Esophagus squamous epithelium (tissue), 5 donors: Measurements from ENCODE around the gene EMD. TPM values are rescaled to one million over a fixed set of nuclear protein-coding genes. Genes with fewer than 3 reads are reported as not detected.

ENCODE experiments used
- DNase-seq: peaks from one replicate; lab custom pipeline; 2025; lab: John Stamatoyannopoulos, UW
- H3K27ac ChIP-seq, 4 donors: fragments of 200-600 bp; sonication (generic); one replicate each; pipeline ENCODE4 v1.5.1; 2016 to 2019; ENCODE audit warnings: mild to moderate bottlenecking in 1 of 4
- H3K27me3 ChIP-seq, 4 donors: fragments of 200-600 bp; sonication (generic); 1 replicate in 3 of 4; 2 replicates in 1 of 4; pipeline versions ENCODE4 v1.5.1 to v1.6.0; 2017 to 2021; ENCODE audit warnings: antibody characterized with exemption in 1 of 4
- H3K36me3 ChIP-seq, 3 donors: fragments of 200-600 bp; sonication (generic); one replicate each; pipeline ENCODE4 v1.5.1; 2016 to 2019
- H3K4me1 ChIP-seq, 3 donors: fragments of 200-600 bp; sonication (generic); one replicate each; pipeline ENCODE4 v1.5.1; 2017 to 2019
- H3K4me3 ChIP-seq, 4 donors: fragments of 200-600 bp; sonication (generic); 1 replicate in 3 of 4; 2 replicates in 1 of 4; pipeline ENCODE4 v1.5.1; 2016 to 2019; ENCODE audit warnings: mild to moderate bottlenecking in 2 of 4, moderate library complexity in 1 of 4
- H3K9me3 ChIP-seq, 3 donors: fragments of 200-600 bp; sonication (generic); one replicate each; pipeline ENCODE4 v1.5.1; 2016 to 2019
- POLR2A ChIP-seq, 4 donors: fragments of 450-650 bp; IDR thresholded peaks; one replicate each; pipeline ENCODE4 v1.6.1; 2017; ENCODE audit warnings: antibody characterized with exemption in 4 of 4, mild to moderate bottlenecking in 4 of 4, moderate library complexity in 3 of 4
- WGBS, 2 donors: methylation state at CpG; one replicate each; pipeline ENCODE4 v1.1.5; 2018; 5-methylcytosine and 5-hydroxymethylcytosine counted together
- intact Hi-C: fragments of 100-400 bp; cut with DNase I; formaldehyde crosslinking; loops from one replicate; pipeline ENCODE4 v1.15.0; 2022
- total RNA-seq, 4 donors: library from RNA; depleted of rRNA; stranded (reverse); fragments of >200 nt; gene quantifications; one replicate each; pipeline ENCODE4 v1.1.0, GENCODE V29; 2016
- TF ChIP-seq, protein P1 (sequence below), 6 experiments: fragments of 450-650 bp in 4 of 6; fragments of 200-600 bp in 2 of 6; sonication (generic) in 2 of 6; IDR thresholded peaks; one replicate each; pipeline ENCODE4 v1.5.1; 2016 to 2019; ENCODE audit warnings: antibody characterized with exemption in 6 of 6, mild to moderate bottlenecking in 4 of 6, moderate library complexity in 4 of 6
- donor health status: DM: yes; HTN: yes; CAD: no.

EMD gene
- total RNA-seq, 4 donors from 2014 or later = 12.7 to 50.1 (median 40.2) TPM

DNA sequence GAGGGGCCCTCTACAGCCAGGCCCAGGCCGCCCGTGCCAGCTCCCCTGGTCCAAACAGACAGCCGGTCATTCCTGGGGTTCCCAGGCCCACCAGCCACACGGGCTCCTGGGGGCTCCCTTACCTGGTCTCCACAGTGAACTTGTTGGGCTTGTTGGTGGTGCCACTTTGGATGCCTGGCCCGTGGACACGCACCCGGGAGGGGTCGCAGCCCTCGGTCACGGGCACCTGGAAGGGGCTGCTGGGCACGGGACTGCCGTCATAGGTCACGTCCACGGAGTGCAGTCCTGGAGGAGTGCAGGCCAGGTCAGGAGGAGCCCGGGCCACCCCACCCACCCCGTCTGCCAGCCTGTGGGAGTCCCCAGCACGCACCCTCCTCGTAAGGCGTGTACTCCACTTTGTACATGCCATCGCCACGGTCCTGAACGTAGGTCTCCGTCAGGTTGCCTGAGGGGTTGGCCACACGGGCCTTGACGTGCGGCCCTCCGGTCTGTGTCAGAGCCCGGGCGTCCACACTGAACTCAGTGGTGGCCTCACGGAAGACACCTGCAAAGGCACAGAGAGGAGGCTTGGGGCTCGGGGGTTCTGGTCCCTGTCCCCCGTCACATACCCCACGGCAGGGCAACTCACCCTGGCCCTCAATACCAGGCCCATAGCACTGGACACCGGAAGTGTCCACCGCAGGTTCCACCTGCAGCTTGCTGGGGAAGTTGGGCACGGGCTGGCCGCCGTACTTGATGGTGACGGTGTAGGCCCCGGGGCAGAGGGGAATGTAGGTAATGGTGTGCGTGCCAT lies 19.5 kb upstream of the EMD start:
- DNase-seq = no peak
- peaks cover 0 to 26% (median 0%) of the 10 kb centered on the region in 3 donors for H3K4me1 ChIP-seq
- peak overlapping the region in 3 of 4 donors; percentile 9 to 44 (median 30) for H3K27ac ChIP-seq
- no peaks in the 10 kb centered on the region for H3K9me3 ChIP-seq
- TF ChIP-seq, protein P1, sequence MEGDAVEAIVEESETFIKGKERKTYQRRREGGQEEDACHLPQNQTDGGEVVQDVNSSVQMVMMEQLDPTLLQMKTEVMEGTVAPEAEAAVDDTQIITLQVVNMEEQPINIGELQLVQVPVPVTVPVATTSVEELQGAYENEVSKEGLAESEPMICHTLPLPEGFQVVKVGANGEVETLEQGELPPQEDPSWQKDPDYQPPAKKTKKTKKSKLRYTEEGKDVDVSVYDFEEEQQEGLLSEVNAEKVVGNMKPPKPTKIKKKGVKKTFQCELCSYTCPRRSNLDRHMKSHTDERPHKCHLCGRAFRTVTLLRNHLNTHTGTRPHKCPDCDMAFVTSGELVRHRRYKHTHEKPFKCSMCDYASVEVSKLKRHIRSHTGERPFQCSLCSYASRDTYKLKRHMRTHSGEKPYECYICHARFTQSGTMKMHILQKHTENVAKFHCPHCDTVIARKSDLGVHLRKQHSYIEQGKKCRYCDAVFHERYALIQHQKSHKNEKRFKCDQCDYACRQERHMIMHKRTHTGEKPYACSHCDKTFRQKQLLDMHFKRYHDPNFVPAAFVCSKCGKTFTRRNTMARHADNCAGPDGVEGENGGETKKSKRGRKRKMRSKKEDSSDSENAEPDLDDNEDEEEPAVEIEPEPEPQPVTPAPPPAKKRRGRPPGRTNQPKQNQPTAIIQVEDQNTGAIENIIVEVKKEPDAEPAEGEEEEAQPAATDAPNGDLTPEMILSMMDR (IDR thresholded peaks at IDR 0.05) = no peak
- no peak for TF ChIP-seq POLR2A (IDR thresholded peaks at IDR 0.05)
- WGBS, 2 donors = no CpG with 5 or more reads among the region's 41 CpGs
- no peak overlapping the region for H3K4me3 ChIP-seq
- no peaks in the 10 kb centered on the region for H3K27me3 ChIP-seq
- peaks cover 35 to 96% (median 60%) of the 10 kb centered on the region in 3 donors for H3K36me3 ChIP-seq
- intact Hi-C loops = no loop called here

DNA sequence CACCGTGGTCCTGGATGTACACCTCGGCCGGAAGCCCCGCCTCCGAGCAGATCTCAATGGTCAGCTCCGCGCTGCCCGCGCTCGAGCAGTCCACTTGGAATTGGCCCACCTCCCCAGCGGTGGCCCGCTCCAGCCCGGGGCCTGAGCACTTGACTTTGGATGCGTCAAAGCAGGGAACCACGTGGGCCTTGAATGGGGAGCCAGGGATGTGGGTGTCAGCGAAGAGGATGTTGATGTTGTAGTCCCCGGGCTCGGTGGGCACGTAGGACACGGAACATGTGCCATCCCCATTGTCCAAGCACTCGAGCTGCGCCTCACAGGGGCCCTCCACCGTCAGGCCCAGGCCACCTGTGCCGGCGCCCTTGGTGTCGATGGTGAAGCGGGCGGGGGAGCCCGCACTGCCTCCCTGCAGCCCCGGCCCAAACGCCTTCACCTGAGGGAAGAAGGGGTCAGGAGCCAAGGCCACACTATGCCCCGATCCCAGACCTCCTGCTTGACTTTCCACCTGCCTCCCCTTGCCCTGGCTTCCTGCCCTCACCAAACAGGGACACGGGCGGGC lies 18.9 kb upstream of the EMD start:
- WGBS, 2 donors = 74% methylated on average over 18 of the region's 34 CpGs; no CpG with 5 or more reads in 1 of the 2 donors
- Histone ChIP-seq H3K27ac (peak overlapping the region in 2 of 4 donors; percentile 21 to 44), H3K4me3 (no peak overlapping the region), H3K4me1 (peaks cover 0 to 29% (median 0%) of the 10 kb centered on the region in 3 donors), H3K36me3 (peaks cover 37 to 96% (median 65%) of the 10 kb centered on the region in 3 donors), H3K9me3 (no peaks in the 10 kb centered on the region), H3K27me3 (no peaks in the 10 kb centered on the region)
- intact Hi-C loops = no loop called here
- TF ChIP-seq POLR2A (IDR thresholded peaks at IDR 0.05) = no peak
- TF ChIP-seq, protein P1 (IDR thresholded peaks at IDR 0.05) = no peak
- no peak for DNase-seq

DNA sequence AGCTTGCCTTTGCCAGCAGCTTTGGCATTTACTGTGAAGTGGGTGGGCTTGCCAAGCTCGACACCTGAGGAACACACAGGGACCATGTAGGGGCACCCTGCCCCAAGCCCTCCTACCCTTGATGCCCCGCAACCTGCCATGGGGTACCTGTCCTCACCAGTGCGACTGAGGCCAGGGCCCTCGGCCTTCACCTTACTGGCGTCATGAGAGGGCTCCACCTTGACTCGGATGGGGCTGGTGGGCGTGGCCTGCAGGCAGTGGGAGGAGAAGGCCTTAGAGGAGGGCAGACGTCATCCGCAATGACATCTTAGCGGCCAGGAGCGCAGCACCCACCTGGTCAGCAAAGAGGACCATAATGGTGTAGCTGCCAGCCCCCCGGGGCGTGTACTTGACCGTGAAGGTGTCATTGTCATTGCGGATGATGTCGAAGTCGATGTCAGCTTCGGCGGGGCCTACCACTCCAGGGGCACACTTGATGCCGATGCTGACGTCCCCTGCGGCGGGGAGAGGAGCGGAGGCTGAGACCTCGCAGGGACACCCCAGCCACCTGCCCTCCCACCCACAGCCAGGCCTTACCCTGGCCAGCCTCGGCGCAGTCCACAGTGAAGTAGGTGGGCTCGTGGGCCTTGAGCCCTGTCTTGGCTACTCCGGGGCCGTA lies 16.9 kb upstream of the EMD start:
- Histone ChIP-seq H3K27me3 (no peaks in the 10 kb centered on the region), H3K9me3 (no peaks in the 10 kb centered on the region), H3K36me3 (peaks cover 46 to 96% (median 67%) of the 10 kb centered on the region in 3 donors), H3K4me3 (no peak overlapping the region), H3K27ac (peak overlapping the region in 2 of 4 donors; percentile 36 to 39), H3K4me1 (peaks cover 0 to 49% (median 3%) of the 10 kb centered on the region in 3 donors)
- intact Hi-C loops = no loop called here
- TF ChIP-seq, protein P1 (IDR thresholded peaks at IDR 0.05) = no peak
- TF ChIP-seq POLR2A (IDR thresholded peaks at IDR 0.05) = no peak
- WGBS, 2 donors = 75 to 91% methylated on average over 5 to 11 of the region's 30 CpGs
- DNase-seq = no peak

DNA sequence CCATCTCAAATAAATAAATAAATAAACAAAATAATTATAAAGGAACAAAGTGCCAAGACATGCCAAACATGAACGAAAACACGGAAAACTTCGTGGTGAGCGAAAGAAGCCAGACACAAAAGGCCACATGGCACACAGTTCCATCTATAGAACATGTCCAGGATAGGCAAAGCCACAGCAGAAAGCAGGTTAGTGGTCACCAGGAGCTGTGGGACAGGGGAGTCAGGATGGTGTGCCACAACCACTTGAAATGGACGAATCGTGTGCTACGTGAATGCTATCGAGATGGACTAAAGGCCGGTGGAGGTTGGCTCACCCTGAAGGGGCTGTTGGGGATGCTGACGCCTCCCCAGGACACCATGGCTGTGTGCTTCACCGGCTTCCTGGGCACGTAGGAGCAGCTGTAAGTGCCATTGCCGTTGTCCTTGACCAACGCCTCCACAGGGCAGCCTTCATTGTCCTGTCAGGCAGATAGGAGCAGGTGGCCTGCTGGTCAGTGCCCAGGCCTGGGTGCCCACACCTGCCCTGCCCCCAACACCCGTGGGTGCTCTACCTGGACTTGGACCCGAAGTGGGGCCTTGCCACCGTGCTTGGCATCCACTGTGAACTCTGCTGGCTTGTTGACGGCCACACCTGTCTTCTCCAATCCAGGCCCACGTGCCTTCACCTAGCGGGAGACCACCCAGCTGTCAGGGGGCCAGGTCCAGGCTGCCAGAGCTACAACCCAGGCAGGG lies 15.2 kb upstream of the EMD start:
- no peaks in the 10 kb centered on the region for H3K27me3 ChIP-seq
- WGBS, 2 donors = 75 to 87% methylated on average over 4 to 11 of the region's 20 CpGs
- no peaks in the 10 kb centered on the region for H3K9me3 ChIP-seq
- H3K4me1 ChIP-seq = peaks cover 8 to 54% (median 15%) of the 10 kb centered on the region in 3 donors
- peaks cover 36 to 85% (median 52%) of the 10 kb centered on the region in 3 donors for H3K36me3 ChIP-seq
- intact Hi-C loops = no loop called here
- no peak for DNase-seq
- TF ChIP-seq POLR2A (IDR thresholded peaks at IDR 0.05) = no peak
- TF ChIP-seq, protein P1 (IDR thresholded peaks at IDR 0.05) = no peak
- H3K4me3 ChIP-seq = no peak overlapping the region
- H3K27ac ChIP-seq = peak overlapping the region in 1 of 4 donors; percentile 58
